CD4-positive, alpha-beta T cell treated with Interleukin-10 for 1 hour (primary cell): ENCODE measurements around the gene DNAI2.

Source experiments
- DNase-seq: peaks from one replicate; pipeline ENCODE4 v3.0.0-alpha.2; 2020

DNAI2 gene, protein sequence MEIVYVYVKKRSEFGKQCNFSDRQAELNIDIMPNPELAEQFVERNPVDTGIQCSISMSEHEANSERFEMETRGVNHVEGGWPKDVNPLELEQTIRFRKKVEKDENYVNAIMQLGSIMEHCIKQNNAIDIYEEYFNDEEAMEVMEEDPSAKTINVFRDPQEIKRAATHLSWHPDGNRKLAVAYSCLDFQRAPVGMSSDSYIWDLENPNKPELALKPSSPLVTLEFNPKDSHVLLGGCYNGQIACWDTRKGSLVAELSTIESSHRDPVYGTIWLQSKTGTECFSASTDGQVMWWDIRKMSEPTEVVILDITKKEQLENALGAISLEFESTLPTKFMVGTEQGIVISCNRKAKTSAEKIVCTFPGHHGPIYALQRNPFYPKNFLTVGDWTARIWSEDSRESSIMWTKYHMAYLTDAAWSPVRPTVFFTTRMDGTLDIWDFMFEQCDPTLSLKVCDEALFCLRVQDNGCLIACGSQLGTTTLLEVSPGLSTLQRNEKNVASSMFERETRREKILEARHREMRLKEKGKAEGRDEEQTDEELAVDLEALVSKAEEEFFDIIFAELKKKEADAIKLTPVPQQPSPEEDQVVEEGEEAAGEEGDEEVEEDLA

DNA sequence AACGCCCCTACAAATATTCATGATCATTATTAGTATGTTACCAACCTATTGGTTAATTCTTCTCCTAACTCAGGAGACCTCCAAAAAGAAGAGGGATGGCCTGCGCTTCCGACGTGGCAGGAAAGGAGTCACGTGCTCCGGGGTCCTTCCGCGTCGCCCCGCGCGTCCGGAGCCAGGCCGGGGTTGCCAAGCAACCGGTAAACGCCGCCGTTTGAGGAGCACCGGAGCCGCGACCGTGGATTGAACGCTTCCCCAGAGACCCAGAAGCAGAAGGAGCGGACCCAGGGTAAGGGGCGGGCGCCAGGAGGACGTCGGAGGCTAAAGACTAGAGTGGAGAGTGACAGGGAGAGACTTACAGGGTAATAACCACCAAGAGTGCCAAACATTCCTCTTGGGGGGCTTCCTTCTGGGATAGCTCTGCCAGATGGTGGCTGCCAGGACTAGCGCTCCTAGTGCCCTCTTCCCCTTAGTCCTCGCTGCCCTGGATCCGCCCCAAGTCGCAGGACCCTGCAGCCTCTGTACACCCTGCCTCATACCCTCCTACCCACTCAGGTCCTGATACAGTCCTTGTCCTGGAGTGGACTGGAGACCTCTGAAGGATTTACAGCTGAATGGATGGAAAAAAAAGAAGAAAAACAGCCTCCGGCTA lies at the start of gene DNAI2:
Gene DNAI2, plus strand, starts transcription at position 175 of the 649 bp plus-strand sequence. CDS start 7,584 bp downstream, outside the sequence.
- peak; percentile 64 for DNase-seq

DNA sequence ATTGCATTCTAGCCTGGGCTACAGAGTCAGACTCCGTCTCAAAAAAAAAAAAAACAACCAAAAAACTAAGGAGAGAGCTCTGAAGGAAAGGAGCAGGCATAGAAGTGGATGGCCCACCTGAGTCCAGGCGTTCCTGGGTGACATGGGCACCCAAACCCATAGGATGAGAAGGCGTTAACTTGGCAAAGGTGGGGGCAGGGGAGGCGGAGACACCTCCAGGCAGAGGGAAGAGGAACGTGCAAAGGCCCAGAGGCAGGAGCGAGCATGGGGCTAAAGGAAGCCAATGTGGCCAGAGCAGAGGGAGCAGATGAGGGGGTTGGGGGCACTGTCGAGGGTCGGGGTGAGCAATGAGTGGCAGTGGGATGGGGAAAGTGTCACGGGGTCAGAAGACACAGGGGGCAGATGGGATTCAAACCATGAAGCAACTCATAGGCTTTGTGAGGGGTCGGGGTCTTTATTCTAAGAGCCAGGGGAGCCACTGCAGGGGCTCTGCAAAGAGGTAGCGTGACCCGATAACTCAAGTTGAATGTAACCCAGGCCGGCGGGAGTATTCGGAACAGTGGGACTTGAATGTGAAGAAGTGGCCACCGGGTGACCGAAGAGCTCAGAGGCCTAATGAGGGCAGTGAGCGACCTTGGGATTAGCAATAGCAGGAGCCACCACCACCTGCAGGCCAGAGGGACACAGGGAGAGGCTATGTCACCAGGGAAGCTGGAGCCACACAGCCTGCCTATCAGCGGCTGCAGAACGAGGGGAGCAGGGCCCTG lies 48.9 kb upstream of the DNAI2 start:
- DNase-seq = no peak

DNA sequence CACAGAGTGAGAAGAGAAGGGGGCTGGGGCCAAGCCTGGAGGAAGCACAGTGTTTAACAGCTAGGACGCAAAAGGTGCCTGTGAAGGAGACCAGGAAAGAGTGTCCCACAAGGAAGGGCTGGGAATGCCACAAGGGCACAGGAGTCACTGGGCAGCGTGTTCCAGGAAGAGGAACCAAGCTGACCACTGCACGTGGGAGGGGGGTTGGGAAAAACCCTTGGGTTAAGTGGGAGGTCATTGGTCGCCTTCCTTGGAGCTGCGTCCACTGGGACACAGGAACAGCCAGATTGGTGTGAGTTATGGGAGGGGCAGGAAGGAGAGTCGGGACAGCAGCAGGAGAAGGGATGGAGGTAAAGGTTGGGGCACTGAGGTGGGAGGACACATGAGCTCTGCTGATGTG lies 47.8 kb upstream of the DNAI2 start:
- no peak for DNase-seq

DNA sequence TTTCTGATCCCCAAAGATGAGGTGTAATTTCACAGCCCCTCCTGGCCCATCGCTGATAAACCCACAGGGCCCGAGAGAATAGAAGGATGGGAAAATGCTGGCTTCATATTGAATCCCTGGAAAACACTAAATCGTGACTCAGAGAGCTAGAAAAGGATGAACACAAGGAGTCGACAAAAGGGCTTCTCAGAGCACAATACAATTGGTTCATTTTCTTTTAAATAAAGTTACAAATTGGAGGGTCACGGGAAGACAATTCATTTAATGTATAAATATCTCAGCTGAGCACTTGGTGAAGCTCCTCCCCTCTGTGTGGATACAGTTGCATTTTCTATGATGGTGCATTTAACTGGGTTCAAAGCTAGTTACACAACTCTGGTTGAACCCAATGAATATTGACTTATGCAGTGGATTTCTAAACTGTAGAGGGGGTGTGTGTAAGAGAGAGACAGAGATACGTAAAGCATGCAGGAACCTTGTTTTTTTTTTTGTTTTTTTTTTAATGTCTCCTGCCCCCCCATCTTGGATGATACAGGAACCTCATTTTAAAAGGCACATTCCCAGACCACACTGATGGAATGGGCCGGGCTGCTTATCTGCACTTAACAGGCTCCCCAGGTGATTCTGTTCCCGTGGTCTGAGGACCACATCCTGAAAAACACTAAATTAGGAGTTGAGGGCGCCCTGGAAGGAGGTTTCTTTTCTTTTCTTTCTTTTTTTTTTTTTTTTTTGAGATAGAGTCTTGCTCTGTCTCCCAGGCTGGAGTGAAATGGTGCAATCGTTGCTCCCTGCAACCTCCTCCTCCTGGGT lies 46.6 kb upstream of the DNAI2 start:
- DNase-seq = no peak

DNA sequence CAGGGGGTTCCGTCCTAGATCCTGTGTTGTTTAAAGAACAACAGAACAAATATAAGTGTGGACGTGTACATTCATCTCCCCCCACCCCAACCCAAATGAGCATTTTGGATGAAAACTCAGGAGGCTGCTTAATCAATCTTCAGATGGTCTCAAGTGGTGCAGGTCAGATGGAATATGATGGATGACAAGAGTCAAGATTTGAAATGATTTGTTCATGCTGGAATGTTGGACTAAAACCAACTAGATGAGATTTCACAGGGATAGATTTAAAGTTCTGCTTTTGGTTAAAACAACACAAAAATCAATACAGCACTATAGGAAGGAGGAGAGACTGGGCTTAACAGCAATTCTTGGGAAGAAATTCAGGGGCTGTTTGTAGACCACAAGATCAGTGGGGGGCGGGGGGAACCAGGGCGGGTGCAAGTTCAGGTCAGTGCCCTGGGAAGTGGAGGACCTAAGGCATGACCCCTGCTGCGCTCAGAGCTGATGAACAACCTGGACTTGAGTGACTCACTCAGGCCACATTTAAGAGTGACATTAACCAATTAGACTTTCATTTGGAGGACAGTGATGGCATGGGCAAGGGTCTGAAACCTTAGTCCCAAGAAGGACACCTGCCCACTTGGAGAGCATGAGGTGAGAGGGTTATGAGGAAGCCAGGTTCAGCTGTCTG lies 45.6 kb upstream of the DNAI2 start:
- DNase-seq = no peak

DNA sequence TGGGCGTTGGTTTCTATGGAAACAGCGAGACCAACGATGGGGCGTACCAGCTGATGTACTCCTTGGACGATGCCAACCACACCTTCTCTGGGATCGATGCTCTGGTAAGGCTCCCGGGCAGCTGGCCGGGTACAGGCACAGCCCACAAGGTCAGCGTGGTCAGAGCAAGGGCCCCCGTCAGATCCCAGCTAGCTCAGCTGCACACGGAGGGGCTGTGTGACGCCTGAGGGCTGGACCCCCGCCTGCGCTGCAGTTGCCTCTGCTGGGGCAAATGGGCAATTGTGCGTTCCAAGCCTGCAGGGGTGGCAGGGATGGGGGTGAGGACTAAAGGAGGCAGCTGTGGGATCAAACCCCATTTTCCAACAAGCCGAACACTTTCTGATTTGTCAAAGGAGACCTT lies 43.1 kb upstream of the DNAI2 start:
- no peak for DNase-seq

DNA sequence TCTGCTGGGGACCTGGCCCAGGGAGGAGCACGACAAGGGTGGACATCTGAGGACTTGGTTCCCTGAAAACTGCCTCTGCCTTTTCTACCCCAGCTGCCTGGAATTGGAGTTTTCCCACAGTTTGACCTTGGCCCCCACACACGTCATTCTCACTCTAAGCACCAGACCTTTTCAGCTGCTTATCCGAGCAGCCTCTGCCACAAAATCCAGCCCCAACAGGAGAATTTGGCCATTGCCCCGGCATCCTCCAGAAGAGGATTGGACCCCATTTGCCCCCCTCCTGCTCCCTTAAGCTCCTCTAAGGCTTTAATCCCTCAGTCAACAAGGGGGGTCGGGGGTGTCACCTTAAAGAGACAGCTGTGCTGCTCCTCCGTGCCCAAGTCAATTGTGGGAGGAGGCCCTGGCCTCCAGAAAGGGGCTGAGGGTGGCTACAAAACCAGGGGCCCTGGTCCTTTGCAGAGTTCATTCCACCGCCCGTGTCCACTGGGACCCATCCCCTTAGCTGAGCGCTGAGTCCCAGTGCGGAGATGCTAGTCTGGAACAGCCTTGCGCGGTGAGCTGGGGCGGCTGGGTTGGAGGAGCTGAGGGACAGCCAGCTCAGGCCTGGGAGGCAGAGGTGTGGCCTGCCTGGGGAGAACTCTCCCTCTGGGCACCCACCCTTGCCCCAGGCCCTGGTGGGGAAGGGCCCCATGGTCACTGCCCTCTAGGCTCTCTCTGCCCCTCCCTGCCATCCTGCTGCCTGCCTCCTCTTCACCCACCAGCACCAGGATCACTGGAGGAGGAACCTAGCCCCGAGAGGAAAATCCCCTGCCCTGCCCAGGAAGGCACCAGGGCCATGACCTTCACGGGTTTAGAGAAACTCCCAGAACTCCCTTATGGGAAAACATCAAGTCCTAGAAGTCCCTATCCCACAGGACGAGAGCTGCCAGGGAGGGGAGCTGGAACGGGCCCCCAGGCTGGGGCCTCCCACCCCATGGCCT lies 41.8 kb upstream of the DNAI2 start:
- no peak for DNase-seq

DNA sequence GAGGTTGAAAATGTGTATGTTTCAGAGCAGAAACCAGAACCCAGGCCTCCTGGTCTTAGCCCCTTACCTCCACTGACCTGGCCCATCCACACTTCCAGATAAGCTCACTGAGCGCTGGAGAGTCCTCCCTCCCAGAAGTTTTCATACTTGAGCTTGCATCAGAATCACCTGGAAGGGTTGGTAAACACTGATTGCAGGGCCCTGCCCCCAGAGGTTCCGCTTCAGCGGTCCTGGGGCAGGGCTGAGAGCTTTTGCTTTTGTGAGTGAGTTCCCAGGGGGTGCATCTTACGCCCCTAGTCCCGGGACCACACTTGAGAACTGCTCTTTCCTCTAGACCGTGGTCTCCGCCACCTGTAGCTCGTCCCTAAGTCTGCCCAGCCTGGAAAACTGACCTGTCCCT lies 40.1 kb upstream of the DNAI2 start:
- DNase-seq = no peak

DNA sequence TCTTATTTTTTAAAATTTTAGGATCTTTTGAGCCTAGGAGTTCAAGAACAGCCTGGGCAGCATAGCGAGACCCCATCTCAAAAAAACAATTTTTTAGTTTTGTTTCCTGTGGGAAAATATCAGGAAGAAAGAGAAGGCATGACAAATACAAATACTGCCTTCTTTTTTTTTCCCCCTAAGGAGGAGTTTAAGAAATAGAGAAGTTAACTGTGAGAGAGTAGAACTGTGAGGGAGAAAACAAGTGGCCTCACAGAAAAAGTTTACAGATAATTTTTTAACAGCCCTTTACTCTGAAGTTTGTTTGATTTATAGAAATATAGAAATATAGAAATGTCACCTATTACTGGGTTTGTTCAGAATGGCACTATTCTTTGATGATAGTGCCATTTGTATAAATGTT lies 39.5 kb upstream of the DNAI2 start:
- no peak for DNase-seq

DNA sequence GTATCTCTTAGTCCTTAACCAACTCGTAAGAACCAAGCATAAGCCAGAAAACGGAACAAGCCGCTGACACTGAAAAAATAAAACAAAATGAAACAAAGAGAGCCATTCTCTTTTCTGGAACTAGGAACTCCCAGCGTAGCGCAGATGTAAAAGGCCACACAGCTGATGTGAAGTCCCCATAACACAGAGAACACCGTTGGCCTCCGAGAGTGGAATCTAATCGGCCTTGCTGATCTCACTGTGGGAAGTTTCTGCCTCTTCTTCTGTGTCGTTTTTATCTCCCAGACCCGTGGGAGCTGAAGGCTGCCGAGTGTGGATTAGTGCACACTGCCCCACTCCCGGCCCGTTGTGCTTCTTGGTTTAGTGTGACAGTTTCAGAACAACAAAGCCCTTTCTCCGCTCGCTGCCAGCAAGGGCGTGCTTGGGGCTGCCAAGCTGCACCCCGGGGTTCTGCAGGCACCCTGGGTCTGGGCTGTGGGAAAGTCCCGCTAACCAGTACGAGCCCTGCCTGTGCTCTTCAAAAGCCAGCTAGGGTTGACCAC lies 38.9 kb upstream of the DNAI2 start:
- DNase-seq = no peak

DNA sequence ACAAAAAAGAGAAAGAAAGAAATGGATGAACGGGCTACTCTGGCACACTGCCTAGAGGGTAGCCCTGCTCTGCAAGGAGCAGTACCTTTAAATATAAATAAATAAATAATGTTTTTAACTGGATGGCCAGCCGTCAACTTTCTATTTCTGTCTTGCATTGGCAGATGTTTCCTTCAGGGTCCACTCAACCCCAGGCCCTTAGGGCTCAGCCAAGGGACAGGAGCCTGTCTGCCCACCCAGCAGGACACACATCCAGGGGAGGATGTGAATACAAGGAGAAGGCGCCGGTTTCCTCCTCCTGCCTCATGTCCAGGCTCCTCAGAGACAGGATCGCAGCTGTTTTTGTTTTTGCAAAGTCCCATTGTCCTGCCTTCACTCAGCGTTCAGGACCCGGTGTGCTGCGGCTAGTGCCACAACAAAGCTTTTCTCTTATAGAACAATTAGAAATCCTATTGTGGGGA lies 38.1 kb upstream of the DNAI2 start:
- DNase-seq = no peak

DNA sequence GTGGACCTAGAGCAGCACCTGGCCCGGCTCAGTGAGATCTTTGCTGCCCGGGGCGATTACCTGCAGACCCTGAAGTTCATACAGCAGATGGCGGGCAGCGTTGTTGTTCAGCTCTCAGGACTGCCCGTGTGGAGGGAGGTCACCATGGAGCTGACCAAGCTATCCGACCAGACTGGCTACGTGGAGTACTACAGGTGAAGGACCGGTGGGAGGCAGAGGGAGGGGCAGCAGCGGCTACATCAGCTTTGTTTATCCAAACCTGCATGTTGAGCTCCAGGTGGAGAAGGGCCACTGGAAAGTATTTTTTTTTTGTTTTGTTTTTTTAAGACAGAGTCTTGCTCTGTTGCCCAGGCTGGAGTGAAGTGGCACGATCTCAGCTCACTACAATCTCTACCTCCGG lies 36.7 kb upstream of the DNAI2 start:
- DNase-seq = no peak

DNA sequence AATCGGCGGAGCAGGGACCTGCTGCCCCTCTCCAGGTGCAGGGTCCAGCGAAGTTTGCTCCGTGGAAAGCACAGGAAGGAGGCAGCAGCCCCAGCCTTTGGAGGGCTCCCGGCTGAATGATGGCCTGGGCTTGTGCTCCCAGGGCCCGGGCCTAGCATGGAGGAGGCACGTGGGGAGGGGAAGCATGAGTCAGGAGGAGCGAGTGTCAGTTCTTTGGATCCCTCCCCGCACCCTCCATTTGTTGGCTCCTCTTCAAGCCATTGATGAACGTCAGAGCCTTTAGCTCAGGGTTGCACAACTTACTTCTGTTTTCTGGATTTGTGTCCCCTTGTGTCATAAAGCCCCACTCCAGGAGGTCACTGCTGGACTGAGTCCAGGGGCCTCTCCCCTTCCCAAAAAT lies 34.9 kb upstream of the DNAI2 start:
- DNase-seq = no peak

DNA sequence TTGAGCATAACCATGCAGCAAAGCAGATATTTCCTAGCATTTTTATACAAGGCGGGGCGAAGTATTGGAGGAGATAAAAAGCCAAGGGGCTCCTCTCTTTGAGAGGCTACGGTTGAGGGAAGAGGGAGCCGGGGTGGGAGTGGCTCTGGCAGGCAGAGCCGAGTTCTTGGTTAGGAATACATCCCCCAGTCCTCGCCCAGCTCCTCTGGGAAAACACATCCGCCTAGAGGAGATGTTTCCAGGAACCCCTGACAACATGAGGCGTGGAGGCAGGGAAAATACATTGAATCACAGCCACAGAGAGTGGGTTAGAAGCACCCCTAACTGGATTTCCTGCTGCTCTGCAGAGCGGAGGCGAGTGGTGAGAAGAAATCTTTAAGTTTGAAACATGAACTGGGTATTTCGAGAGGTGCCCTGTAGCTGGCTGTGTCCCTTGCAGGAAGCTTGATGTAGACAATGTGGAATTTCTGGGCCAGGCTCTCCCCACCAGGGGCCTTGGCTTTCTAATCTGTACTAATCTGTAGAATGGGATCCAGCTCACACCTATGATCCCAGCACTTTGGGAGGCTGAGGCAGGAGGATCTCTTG lies 33.3 kb upstream of the DNAI2 start:
- DNase-seq = no peak

DNA sequence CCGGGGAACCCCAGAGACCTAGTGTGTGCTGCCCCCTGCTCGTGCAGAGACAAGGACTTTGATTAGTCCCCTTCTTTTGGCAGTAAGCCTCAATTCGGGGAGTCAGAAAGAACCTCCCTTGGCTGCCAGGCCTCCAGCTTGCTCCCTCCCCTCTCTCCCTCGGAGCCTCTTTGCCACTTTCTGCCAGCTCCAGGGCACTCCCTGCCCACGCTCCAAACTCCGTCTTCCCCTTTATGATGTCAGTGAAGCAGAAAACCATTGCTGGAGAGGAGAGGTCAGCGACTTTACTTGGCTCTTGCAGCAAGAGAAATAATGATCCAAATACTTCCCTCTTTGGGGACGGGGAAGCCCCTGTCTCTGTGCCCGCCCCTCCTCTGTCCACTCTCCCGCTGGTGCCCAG lies 32.6 kb upstream of the DNAI2 start:
- no peak for DNase-seq

DNA sequence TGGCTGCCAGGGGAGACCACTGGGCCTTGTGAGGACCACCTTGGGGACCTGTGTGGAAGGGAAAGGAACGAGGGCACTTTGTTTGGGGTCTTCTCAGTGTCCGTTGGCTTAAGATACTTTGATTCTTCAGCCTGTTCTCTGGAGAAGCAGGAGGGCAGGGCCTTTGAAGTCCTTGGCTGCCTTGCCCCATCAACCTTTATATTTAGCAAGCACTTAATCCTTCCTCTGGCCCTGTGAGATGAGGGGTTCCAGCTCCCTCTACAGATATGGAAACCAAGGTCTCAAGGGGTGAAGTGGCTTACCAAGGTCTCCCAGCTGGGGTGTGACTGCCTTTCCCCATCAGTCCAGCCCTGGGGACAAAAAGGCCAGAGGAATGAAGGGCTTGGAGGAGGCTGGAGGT lies 32.2 kb upstream of the DNAI2 start:
- DNase-seq = no peak

DNA sequence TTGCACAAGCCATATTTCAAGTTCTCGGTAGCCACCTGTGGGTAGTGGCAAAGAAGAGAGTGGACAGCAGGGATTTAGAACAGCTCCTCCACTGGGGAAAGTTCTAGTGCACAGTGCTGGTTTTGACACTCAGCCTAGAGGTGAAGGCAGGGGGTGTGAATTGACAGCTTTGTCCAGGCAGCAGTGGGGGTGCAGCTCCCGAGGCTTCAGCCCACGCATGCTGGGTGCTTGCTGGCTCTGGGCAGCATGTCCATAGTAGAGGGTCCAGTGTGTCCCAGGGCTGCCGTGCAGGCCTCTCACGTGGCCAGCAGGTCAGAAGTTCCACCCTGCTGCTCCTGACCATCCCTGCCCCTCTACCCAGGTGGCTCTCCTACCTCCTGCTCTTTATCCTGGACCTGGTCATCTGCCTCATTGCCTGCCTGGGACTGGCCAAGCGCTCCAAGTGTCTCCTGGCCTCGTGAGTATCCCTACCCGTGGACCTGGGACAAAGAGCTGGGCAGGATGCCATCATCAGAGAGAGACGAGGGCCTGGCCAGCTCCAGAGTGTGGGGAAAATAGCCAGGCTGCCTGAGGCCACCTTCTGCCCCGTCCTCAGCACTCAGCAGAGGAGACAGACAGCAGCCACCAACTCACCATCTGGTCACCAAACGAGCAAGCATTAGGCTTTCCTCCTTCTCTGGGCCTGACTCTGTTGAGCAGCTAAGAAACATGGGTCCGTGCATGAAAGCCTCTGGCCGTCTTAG lies 30.9 kb upstream of the DNAI2 start:
- DNase-seq = no peak

DNA sequence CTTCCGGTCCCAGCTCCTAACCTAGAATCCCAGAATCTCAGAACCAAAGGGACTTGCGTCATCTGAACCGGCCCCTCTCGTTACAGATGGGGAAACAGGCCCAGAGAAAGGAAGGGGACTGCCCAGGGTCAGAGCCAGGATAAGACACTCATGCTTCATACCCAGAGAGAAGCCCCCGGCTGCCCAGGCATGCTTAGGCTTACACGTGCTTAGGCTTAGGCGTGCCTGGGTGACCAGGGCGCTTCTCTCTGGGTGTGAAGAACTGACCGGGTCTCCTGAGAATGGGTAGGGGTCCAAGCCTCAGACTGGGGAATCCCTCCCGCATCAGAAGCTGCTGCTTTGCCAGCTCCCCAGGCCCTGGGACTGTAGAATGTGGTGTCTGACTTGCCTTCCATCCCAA lies 29.9 kb upstream of the DNAI2 start:
- no peak for DNase-seq

DNA sequence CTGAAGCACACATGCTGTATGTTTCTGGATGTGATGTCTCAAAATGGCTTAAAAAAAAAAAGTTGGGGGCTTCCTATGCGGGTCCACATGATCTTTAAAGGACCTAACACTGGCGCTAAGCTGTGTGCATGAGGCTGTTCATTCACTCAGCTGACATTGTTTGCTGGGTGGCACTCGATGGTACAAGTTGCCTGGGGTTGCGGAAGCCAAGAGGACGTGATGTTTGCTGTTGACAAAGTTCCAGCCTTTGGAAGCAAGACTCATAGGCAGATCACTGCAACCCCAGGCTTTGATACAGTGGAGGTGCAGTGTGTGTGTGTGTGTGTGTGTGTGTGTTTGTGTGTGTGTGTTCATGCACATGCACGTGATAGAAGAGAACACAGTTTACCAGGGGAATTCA lies 29.5 kb upstream of the DNAI2 start:
- no peak for DNase-seq
